ENCODE measurements around the gene TOB2. TPM values are rescaled to one million over a fixed set of nuclear protein-coding genes. Genes with fewer than 3 reads are reported as not detected.

Gene TOB2
- total RNA-seq, 2 donors from 2014 or later = 30.8 to 44.0 TPM

GRCh38 chr22:41431656-41432055 is 14.9 kb downstream of the TOB2 start:
- Mint-ChIP-seq H3K4me1 (peaks cover 18% of the 10 kb centered on the region), H3K27ac (peak overlapping the region; percentile 74), H3K4me3 (no peak overlapping the region), H3K36me3 (ENCODE audit: low read depth) (peaks cover 2% of the 10 kb centered on the region), H3K27me3 (no peaks in the 10 kb centered on the region)
- DNase-seq = no peak
- no peaks in the 10 kb centered on the region for H3K9me3 ChIP-seq (ENCODE audit: control insufficient read depth, low read length, poor library complexity, severe bottlenecking)
- ATAC-seq = no peak

- peaks cover 2% of the 10 kb centered on the region for H3K36me3 Mint-ChIP-seq (ENCODE audit: low read depth)
These were observed 16.7 kb downstream of the TOB2 start for GRCh38 chr22:41429951-41430332.

GRCh38 chr22:41429232-41429950 is 17.2 kb downstream of the TOB2 start:
- peaks cover 22% of the 10 kb centered on the region for H3K4me1 Mint-ChIP-seq
- no peak for ATAC-seq
- no peaks in the 10 kb centered on the region for H3K27me3 Mint-ChIP-seq
- DNase-seq = no peak
- peaks cover 2% of the 10 kb centered on the region for H3K36me3 Mint-ChIP-seq (ENCODE audit: low read depth)
- no peaks in the 10 kb centered on the region for H3K9me3 ChIP-seq (ENCODE audit: control insufficient read depth, low read length, poor library complexity, severe bottlenecking)
- peak overlapping the region; percentile 74 for H3K27ac Mint-ChIP-seq
- no peak overlapping the region for H3K4me3 Mint-ChIP-seq

More at GRCh38 chr22:41429951-41430332, 16.7 kb downstream of the TOB2 start:
- no peak for DNase-seq
- Mint-ChIP-seq H3K4me1 (peaks cover 22% of the 10 kb centered on the region), H3K27me3 (no peaks in the 10 kb centered on the region), H3K4me3 (no peak overlapping the region), H3K27ac (peak overlapping the region; percentile 74)
- H3K9me3 ChIP-seq (ENCODE audit: control insufficient read depth, low read length, poor library complexity, severe bottlenecking) = no peaks in the 10 kb centered on the region
- ATAC-seq = no peak

GRCh38 chr22:41425660-41426365 is 20.8 kb downstream of the TOB2 start:
- Mint-ChIP-seq H3K27me3 (no peaks in the 10 kb centered on the region), H3K4me3 (peak overlapping the region; percentile 65)
- peak; percentile 95 for ATAC-seq

GRCh38 chr22:41418717-41419116 is 27.9 kb downstream of the TOB2 start:
- no peak for ATAC-seq
- Mint-ChIP-seq H3K4me1 (peaks cover 16% of the 10 kb centered on the region), H3K27ac (no peak overlapping the region), H3K36me3 (ENCODE audit: low read depth) (no peaks in the 10 kb centered on the region), H3K27me3 (no peaks in the 10 kb centered on the region), H3K4me3 (no peak overlapping the region)
- no peak for DNase-seq
- no peaks in the 10 kb centered on the region for H3K9me3 ChIP-seq (ENCODE audit: control insufficient read depth, low read length, poor library complexity, severe bottlenecking)

More at GRCh38 chr22:41425660-41426365, 20.8 kb downstream of the TOB2 start:
- DNase-seq = peak in 1 of 3 donors; percentile 23
- H3K9me3 ChIP-seq (ENCODE audit: control insufficient read depth, low read length, poor library complexity, severe bottlenecking) = no peaks in the 10 kb centered on the region
- Mint-ChIP-seq H3K4me1 (peaks cover 17% of the 10 kb centered on the region), H3K36me3 (ENCODE audit: low read depth) (no peaks in the 10 kb centered on the region), H3K27ac (peak overlapping the region; percentile 90)

- no peak overlapping the region for H3K27ac Mint-ChIP-seq
- H3K4me3 Mint-ChIP-seq = no peak overlapping the region
- peaks cover 18% of the 10 kb centered on the region for H3K4me1 Mint-ChIP-seq
- no peak for DNase-seq
- no peaks in the 10 kb centered on the region for H3K9me3 ChIP-seq (ENCODE audit: control insufficient read depth, low read length, poor library complexity, severe bottlenecking)
- H3K27me3 Mint-ChIP-seq = no peaks in the 10 kb centered on the region
- ATAC-seq = no peak
- H3K36me3 Mint-ChIP-seq (ENCODE audit: low read depth) = peaks cover 3% of the 10 kb centered on the region
These were observed 28.8 kb downstream of the TOB2 start for GRCh38 chr22:41417622-41418390.

- Mint-ChIP-seq H3K27ac (peak overlapping the region; percentile 99), H3K36me3 (ENCODE audit: low read depth) (peaks cover 3% of the 10 kb centered on the region), H3K4me3 (no peak overlapping the region), H3K4me1 (peaks cover 26% of the 10 kb centered on the region), H3K27me3 (no peaks in the 10 kb centered on the region)
- no peaks in the 10 kb centered on the region for H3K9me3 ChIP-seq (ENCODE audit: control insufficient read depth, low read length, poor library complexity, severe bottlenecking)
- no peak for ATAC-seq
- DNase-seq = no peak
These were observed 31.0 kb downstream of the TOB2 start for GRCh38 chr22:41415554-41415953.

GRCh38 chr22:41411021-41411851 is 35.4 kb downstream of the TOB2 start:
- ATAC-seq = no peak
- Mint-ChIP-seq H3K36me3 (ENCODE audit: low read depth) (peaks cover 3% of the 10 kb centered on the region), H3K27ac (peak overlapping the region; percentile 95), H3K4me3 (peak overlapping the region; percentile 47), H3K4me1 (peaks cover 27% of the 10 kb centered on the region), H3K27me3 (no peaks in the 10 kb centered on the region)
- H3K9me3 ChIP-seq (ENCODE audit: control insufficient read depth, low read length, poor library complexity, severe bottlenecking) = no peaks in the 10 kb centered on the region
- no peak for DNase-seq

- Mint-ChIP-seq H3K4me3 (peak overlapping the region; percentile 50), H3K27ac (peak overlapping the region; percentile 95), H3K4me1 (peaks cover 24% of the 10 kb centered on the region), H3K27me3 (no peaks in the 10 kb centered on the region), H3K36me3 (ENCODE audit: low read depth) (peaks cover 3% of the 10 kb centered on the region)
- ATAC-seq (no peak), DNase-seq (no peak)
- H3K9me3 ChIP-seq (ENCODE audit: control insufficient read depth, low read length, poor library complexity, severe bottlenecking) = no peaks in the 10 kb centered on the region
These were observed 36.3 kb downstream of the TOB2 start for GRCh38 chr22:41410311-41410751.

GRCh38 chr22:41408665-41409064 is 37.9 kb downstream of the TOB2 start:
- Mint-ChIP-seq H3K4me3 (no peak overlapping the region), H3K36me3 (ENCODE audit: low read depth) (peaks cover 3% of the 10 kb centered on the region), H3K4me1 (peaks cover 18% of the 10 kb centered on the region), H3K27me3 (no peaks in the 10 kb centered on the region), H3K27ac (no peak overlapping the region)
- H3K9me3 ChIP-seq (ENCODE audit: control insufficient read depth, low read length, poor library complexity, severe bottlenecking) = no peaks in the 10 kb centered on the region
- DNase-seq (no peak), ATAC-seq (no peak)

- Mint-ChIP-seq H3K27me3 (no peaks in the 10 kb centered on the region), H3K4me3 (no peak overlapping the region), H3K27ac (no peak overlapping the region), H3K4me1 (peaks cover 14% of the 10 kb centered on the region), H3K36me3 (ENCODE audit: low read depth) (no peaks in the 10 kb centered on the region)
- no peak for ATAC-seq
- H3K9me3 ChIP-seq (ENCODE audit: control insufficient read depth, low read length, poor library complexity, severe bottlenecking) = no peaks in the 10 kb centered on the region
- DNase-seq = no peak
These were observed 39.2 kb downstream of the TOB2 start for GRCh38 chr22:41407433-41407832.

- Mint-ChIP-seq H3K4me3 (no peak overlapping the region), H3K4me1 (peaks cover 9% of the 10 kb centered on the region), H3K36me3 (ENCODE audit: low read depth) (no peaks in the 10 kb centered on the region), H3K27me3 (no peaks in the 10 kb centered on the region), H3K27ac (no peak overlapping the region)
- no peaks in the 10 kb centered on the region for H3K9me3 ChIP-seq (ENCODE audit: control insufficient read depth, low read length, poor library complexity, severe bottlenecking)
- no peak for DNase-seq
- ATAC-seq = no peak
These were observed 40.2 kb downstream of the TOB2 start for GRCh38 chr22:41406410-41406809.

Data from T-helper 17 cell (primary cell).